K562 (cell line): Measurements from ENCODE around the gene PHF1. TPM values are rescaled to one million over a fixed set of nuclear protein-coding genes. Genes with fewer than 3 reads are reported as not detected.

ENCODE experiments used
- BDP1 ChIP-seq: IDR thresholded peaks from 3 replicates; pipeline ENCODE4 v1.6.1; 2011; ENCODE audit not compliant: insufficient read length, insufficient read depth
- CBX5 ChIP-seq: IDR thresholded peaks from 2 replicates; pipeline ENCODE4 v1.6.1; 2014; ENCODE audit warnings: low read depth, borderline replicate concordance
- HNRNPUL1 ChIP-seq: fragments of 200-400 bp; formaldehyde crosslinking; IDR thresholded peaks from 2 replicates; pipeline ENCODE4 v1.6.1; 2017; ENCODE audit warnings: low read length
- MED1 ChIP-seq: sonication (generic); formaldehyde crosslinking; IDR thresholded peaks from 2 replicates; pipeline ENCODE4 v1.8.1; 2023; ENCODE audit warnings: missing genetic modification reagents, borderline replicate concordance
- SPI1 ChIP-seq: IDR thresholded peaks from 2 replicates; pipeline ENCODE4 v1.6.1; 2011; ENCODE audit warnings: low read depth, low read length, control low read depth, borderline replicate concordance
- SRSF1 ChIP-seq: fragments of 200-400 bp; formaldehyde crosslinking; IDR thresholded peaks from 2 replicates; pipeline ENCODE4 v1.6.1; 2017; ENCODE audit warnings: mild to moderate bottlenecking, low read depth, low read length, moderate library complexity
- STAT5B ChIP-seq: fragments of 250-450 bp; sonication (Bioruptor Pico); IDR thresholded peaks from 2 replicates; pipeline ENCODE4 v1.8.0; 2021; ENCODE audit warnings: mild to moderate bottlenecking, inconsistent platforms
- TAL1 ChIP-seq: fragments of 450-650 bp; IDR thresholded peaks from 2 replicates; pipeline ENCODE4 v1.6.1; 2016; ENCODE audit warnings: mild to moderate bottlenecking
- U2AF1 ChIP-seq: fragments of 200-400 bp; formaldehyde crosslinking; optimal IDR thresholded peaks from 2 replicates; pipeline ENCODE3; 2017; ENCODE audit warnings: mild to moderate bottlenecking, low read depth, low read length, moderate library complexity
- ZFP36 ChIP-seq: fragments of 150-350 bp; IDR thresholded peaks from 2 replicates; pipeline ENCODE4 v1.6.1; 2018; ENCODE audit warnings: low read length, low read depth; ENCODE audit not compliant: partially characterized antibody
- ZNF143 ChIP-seq: sonication (generic); formaldehyde crosslinking; IDR thresholded peaks from 2 replicates; pipeline ENCODE4 v1.9.0; 2022; ENCODE audit warnings: mild to moderate bottlenecking, missing genetic modification reagents
- ZNF311 ChIP-seq: fragments of 250-450 bp; sonication (Bioruptor Pico); IDR thresholded peaks from 2 replicates; pipeline ENCODE4 v1.4.0; 2020; ENCODE audit warnings: mild to moderate bottlenecking, moderate library complexity
- polyA plus RNA-seq, 8 experiments: library from polyadenylated mRNA; depleted of rRNA in 4 of 8; stranded (reverse) in 5 of 8; unstranded in 3 of 8; fragments of >200 nt; fragmentation: Nextera tagmentation in 2 of 8; fragmentation: Illumina TruSeq in 1 of 8; extraction: Ambion mirVana in 2 of 8; extraction: Trizol in 1 of 8; gene quantifications; 2 replicates each; pipeline versions ENCODE4 v1.2.1 to v1.2.3, GENCODE V29; 2011 to 2014; ENCODE audit warnings: inconsistent platforms in 1 of 8, missing spikeins in 1 of 8
- total RNA-seq, 7 experiments: library from RNA; depleted of rRNA in 6 of 7; stranded (reverse); fragments of >200 nt in 6 of 7; fragmentation: Illumina TruSeq in 2 of 7; extraction: Trizol in 2 of 7; gene quantifications; 2 replicates each; pipeline versions ENCODE4 v1.2.1 to v1.2.3, GENCODE V29; 2011 to 2021; ENCODE audit warnings: low replicate concordance in 1 of 7
- TF ChIP-seq, protein P1 (sequence below): sonication (generic); formaldehyde crosslinking; IDR thresholded peaks from 2 replicates; pipeline ENCODE4 v1.8.1; 2023; ENCODE audit warnings: missing genetic modification reagents, mild to moderate bottlenecking, borderline replicate concordance
- TF ChIP-seq, protein P2 (sequence below), 2 experiments: IDR thresholded peaks in 1 of 2; conservative IDR thresholded peaks in 1 of 2; 2 replicates each; pipeline ENCODE4 v1.6.1; 2016; ENCODE audit warnings: low read depth in 2 of 2, mild to moderate bottlenecking in 1 of 2, missing compliant biosample characterization in 1 of 2, missing genetic modification characterization in 1 of 2, moderate library complexity in 1 of 2
- TF ChIP-seq, protein P3 (sequence below): sonication (generic); formaldehyde crosslinking; IDR thresholded peaks from 2 replicates; pipeline ENCODE4 v1.8.1; 2023; ENCODE audit warnings: mild to moderate bottlenecking, missing genetic modification reagents, moderate library complexity
- TF ChIP-seq, protein P4 (sequence below): fragments of 250-450 bp; sonication (Bioruptor Pico); IDR thresholded peaks from 2 replicates; pipeline ENCODE4 v1.8.0; 2022; ENCODE audit warnings: inconsistent platforms, mild to moderate bottlenecking, moderate library complexity, borderline replicate concordance

PHF1 gene
- total and polyA plus RNA-seq, 9 of the 15 experiments (the other 6 are each of a cell fraction or from before 2014, with no cell fraction given): 3.7 to 64.2 (median 33.7) TPM

DNA sequence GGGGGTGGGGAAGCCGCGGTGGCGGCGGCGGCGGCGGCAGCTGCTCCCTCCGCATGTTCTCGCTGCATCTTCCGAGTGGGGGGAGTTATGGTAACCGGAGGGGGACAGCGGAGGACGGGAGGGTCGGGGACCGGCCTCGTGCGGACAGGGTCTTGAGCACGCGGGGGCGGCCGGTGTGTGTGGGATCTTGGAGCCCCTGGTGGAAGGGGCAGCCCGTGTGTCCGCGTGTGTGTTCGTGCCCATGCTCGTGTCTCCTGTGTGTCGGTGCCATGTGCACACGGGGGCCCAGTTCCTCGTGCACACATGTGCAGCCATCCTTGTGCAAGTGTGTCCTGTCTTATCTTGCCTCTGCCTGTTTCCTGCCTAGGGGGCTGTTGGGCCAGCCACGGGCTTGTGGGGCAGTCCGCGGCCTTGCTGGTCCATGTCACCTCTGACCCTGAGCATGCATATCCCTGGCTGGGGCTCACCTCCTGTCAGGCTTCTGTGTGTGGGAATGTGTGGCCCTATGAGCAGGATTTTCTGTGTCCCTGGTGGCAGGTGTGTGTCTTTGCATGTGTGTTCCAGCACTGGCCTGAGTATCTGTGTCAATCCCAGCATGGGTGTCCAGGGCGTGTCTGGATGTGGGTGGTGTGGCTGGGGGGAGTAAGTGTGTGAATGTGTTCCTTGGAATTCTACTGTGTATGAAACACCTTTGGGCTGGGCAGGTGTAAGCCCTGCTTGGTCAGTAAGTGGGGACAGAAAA lies 17.6 kb downstream of the PHF1 start (continued):
- TF ChIP-seq, protein P1, sequence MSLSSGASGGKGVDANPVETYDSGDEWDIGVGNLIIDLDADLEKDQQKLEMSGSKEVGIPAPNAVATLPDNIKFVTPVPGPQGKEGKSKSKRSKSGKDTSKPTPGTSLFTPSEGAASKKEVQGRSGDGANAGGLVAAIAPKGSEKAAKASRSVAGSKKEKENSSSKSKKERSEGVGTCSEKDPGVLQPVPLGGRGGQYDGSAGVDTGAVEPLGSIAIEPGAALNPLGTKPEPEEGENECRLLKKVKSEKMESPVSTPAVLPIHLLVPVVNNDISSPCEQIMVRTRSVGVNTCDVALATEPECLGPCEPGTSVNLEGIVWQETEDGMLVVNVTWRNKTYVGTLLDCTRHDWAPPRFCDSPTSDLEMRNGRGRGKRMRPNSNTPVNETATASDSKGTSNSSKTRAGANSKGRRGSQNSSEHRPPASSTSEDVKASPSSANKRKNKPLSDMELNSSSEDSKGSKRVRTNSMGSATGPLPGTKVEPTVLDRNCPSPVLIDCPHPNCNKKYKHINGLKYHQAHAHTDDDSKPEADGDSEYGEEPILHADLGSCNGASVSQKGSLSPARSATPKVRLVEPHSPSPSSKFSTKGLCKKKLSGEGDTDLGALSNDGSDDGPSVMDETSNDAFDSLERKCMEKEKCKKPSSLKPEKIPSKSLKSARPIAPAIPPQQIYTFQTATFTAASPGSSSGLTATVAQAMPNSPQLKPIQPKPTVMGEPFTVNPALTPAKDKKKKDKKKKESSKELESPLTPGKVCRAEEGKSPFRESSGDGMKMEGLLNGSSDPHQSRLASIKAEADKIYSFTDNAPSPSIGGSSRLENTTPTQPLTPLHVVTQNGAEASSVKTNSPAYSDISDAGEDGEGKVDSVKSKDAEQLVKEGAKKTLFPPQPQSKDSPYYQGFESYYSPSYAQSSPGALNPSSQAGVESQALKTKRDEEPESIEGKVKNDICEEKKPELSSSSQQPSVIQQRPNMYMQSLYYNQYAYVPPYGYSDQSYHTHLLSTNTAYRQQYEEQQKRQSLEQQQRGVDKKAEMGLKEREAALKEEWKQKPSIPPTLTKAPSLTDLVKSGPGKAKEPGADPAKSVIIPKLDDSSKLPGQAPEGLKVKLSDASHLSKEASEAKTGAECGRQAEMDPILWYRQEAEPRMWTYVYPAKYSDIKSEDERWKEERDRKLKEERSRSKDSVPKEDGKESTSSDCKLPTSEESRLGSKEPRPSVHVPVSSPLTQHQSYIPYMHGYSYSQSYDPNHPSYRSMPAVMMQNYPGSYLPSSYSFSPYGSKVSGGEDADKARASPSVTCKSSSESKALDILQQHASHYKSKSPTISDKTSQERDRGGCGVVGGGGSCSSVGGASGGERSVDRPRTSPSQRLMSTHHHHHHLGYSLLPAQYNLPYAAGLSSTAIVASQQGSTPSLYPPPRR (CRISPR knock-in tag): peak; percentile 91; the same call in 1 of the 2 replicates
- peak; percentile 64; the same call in 1 of the 2 replicates for TF ChIP-seq SRSF1
- TF ChIP-seq, protein P2, sequence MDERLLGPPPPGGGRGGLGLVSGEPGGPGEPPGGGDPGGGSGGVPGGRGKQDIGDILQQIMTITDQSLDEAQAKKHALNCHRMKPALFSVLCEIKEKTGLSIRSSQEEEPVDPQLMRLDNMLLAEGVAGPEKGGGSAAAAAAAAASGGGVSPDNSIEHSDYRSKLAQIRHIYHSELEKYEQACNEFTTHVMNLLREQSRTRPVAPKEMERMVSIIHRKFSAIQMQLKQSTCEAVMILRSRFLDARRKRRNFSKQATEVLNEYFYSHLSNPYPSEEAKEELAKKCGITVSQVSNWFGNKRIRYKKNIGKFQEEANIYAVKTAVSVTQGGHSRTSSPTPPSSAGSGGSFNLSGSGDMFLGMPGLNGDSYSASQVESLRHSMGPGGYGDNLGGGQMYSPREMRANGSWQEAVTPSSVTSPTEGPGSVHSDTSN (CRISPR knock-in tag; IDR thresholded peaks at IDR 0.05; ENCODE audit: low read depth): no peak
- TF ChIP-seq, protein P2 (tag; conservative IDR thresholded peaks at IDR 0.05; ENCODE audit: low read depth): no peak
- no peak for TF ChIP-seq U2AF1
- TF ChIP-seq HNRNPUL1: no peak
- TF ChIP-seq STAT5B (CRISPR knock-in tag): no peak
- TF ChIP-seq ZNF311: no peak
- TF ChIP-seq, protein P3, sequence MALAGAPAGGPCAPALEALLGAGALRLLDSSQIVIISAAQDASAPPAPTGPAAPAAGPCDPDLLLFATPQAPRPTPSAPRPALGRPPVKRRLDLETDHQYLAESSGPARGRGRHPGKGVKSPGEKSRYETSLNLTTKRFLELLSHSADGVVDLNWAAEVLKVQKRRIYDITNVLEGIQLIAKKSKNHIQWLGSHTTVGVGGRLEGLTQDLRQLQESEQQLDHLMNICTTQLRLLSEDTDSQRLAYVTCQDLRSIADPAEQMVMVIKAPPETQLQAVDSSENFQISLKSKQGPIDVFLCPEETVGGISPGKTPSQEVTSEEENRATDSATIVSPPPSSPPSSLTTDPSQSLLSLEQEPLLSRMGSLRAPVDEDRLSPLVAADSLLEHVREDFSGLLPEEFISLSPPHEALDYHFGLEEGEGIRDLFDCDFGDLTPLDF: peak; percentile 93; the same call in 1 of the 2 replicates
- TF ChIP-seq, protein P4, sequence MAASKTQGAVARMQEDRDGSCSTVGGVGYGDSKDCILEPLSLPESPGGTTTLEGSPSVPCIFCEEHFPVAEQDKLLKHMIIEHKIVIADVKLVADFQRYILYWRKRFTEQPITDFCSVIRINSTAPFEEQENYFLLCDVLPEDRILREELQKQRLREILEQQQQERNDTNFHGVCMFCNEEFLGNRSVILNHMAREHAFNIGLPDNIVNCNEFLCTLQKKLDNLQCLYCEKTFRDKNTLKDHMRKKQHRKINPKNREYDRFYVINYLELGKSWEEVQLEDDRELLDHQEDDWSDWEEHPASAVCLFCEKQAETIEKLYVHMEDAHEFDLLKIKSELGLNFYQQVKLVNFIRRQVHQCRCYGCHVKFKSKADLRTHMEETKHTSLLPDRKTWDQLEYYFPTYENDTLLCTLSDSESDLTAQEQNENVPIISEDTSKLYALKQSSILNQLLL: no peak
- no peak for TF ChIP-seq ZFP36
- no peak; the same call in 1 of the 2 replicates for TF ChIP-seq SPI1
- TF ChIP-seq TAL1: no peak
- TF ChIP-seq BDP1: no peak
- no peak for TF ChIP-seq CBX5
- no peak for TF ChIP-seq MED1 (CRISPR knock-in tag)
- TF ChIP-seq ZNF143 (CRISPR knock-in tag): peak; percentile 62; the same call in 1 of the 2 replicates
